Glomerular visceral epithelial cell (primary cell): ENCODE results near the gene AP4S1.

ENCODE experiments used
- DNase-seq: peaks from one replicate; pipeline ENCODE4 v3.0.0-alpha.2; 2016; ENCODE audit errors: extremely low spot score

The AP4S1 gene

GRCh38 chr14:31137214-31137889, 111.9 kb downstream of the AP4S1 start:
- no peak for DNase-seq

GRCh38 chr14:31138301-31138700, 112.9 kb downstream of the AP4S1 start:
- no peak for DNase-seq

GRCh38 chr14:31139301-31139847, 113.9 kb downstream of the AP4S1 start:
- no peak for DNase-seq

GRCh38 chr14:31142455-31143087, 117.1 kb downstream of the AP4S1 start:
- no peak for DNase-seq
